Measurements from ENCODE around the gene HNRNPC.
"Not testable (repeated sequence)": the region's sequence is repeated elsewhere in the genome, so short reads cannot be mapped to it uniquely, and the experiment has no call there.

Gene HNRNPC

DNA sequence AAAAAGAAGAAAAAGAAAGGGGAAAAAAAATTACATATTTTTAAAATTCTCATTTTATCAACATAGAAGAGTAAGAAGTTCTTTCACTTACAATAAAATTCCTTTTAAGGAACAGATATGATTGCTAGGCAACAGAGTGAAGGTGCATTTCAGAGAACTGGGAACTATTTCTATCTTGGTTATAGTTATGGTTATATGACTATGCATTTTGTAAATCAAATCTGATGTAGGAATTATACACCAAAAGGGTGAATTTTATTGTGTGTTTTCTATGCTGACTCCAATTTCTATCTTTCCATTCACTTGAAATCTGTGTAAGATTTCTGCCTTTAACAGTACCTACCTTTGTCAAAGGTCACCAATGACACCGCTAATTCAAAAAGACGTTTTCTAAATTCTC lies 50.1 kb downstream of the HNRNPC start:
- no peak for DNase-seq (ENCODE audit: extremely low read depth, insufficient read length)
- Histone ChIP-seq H3K4me3 (replicated peaks; ENCODE audit: low read depth, low read length) (no peak overlapping the region), H3K36me3 (ENCODE audit: control insufficient read depth, insufficient read depth, low read length) (peaks cover 13% of the 10 kb centered on the region), H3K27me3 (replicated peaks; ENCODE audit: control insufficient read depth, insufficient read depth, low read length) (no peaks in the 10 kb centered on the region)
- no peak for TF ChIP-seq CTCF (IDR thresholded peaks at IDR 0.05; ENCODE audit: insufficient read depth, low read length, poor library complexity, severe bottlenecking)

DNA sequence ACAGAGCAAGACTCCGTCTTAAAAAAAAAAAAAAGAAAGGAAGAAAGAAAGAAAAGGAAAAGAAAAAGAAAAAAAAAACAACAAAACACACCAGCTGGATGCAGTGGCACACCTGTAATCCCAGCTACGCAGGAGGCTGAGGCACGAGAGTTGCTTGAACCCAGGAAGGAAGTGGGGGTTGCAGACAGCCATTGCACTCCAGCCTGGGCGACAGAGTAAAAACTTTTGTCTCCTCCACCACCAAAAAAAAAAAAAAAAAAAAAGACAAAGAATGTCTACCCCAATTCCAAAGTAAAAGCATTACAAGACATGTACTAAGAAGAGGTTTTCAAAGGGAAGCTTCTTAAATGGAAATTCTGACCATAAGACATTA lies 53.4 kb downstream of the HNRNPC start:
- peaks cover 14% of the 10 kb centered on the region for H3K36me3 ChIP-seq (ENCODE audit: control insufficient read depth, insufficient read depth, low read length)
- H3K27me3 ChIP-seq (replicated peaks; ENCODE audit: control insufficient read depth, insufficient read depth, low read length) = no peaks in the 10 kb centered on the region
- no peak overlapping the region for H3K4me3 ChIP-seq (replicated peaks; ENCODE audit: low read depth, low read length)
- DNase-seq (ENCODE audit: extremely low read depth, insufficient read length) = no peak
- no peak for TF ChIP-seq CTCF (IDR thresholded peaks at IDR 0.05; ENCODE audit: insufficient read depth, low read length, poor library complexity, severe bottlenecking)

DNA sequence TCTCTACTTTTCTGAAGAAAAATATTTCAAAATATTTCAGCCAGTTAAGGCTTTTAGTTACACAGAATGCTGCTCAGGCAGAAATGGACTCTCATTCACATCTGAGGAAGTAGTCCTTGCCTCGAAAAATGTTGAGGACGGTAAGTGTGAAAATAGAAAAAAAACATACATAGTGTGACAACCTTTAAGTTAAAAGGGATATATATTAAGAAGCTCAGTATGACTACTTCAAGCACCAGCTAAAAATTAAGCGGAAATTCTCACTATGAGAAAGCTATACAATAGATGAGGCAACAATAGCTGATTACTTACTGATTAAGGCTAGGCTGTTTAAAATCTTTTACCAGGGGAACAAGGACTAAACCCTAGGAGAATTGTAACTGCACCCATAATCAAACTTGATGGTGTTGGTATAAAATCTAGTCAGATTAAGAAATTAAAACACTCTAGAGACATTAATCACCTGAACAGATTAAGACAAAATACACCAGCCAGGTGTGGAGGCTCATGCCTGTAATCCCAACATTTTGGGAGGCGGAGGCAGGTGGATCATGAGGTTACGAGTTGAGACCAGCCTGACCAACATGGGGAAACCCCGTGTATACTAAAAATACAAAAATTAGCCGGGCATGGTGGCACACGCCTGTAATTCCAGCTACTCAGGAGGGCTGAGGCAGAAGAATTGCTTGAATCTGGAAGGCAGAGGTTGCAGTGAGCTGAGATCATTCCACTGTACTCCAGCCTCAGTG lies 53.9 kb downstream of the HNRNPC start:
- TF ChIP-seq CTCF (IDR thresholded peaks at IDR 0.05; ENCODE audit: insufficient read depth, low read length, poor library complexity, severe bottlenecking) = no peak
- H3K27me3 ChIP-seq (replicated peaks; ENCODE audit: control insufficient read depth, insufficient read depth, low read length) = no peaks in the 10 kb centered on the region
- no peak for DNase-seq (ENCODE audit: extremely low read depth, insufficient read length)
- peaks cover 13% of the 10 kb centered on the region for H3K36me3 ChIP-seq (ENCODE audit: control insufficient read depth, insufficient read depth, low read length)
- no peak overlapping the region for H3K4me3 ChIP-seq (replicated peaks; ENCODE audit: low read depth, low read length)

DNA sequence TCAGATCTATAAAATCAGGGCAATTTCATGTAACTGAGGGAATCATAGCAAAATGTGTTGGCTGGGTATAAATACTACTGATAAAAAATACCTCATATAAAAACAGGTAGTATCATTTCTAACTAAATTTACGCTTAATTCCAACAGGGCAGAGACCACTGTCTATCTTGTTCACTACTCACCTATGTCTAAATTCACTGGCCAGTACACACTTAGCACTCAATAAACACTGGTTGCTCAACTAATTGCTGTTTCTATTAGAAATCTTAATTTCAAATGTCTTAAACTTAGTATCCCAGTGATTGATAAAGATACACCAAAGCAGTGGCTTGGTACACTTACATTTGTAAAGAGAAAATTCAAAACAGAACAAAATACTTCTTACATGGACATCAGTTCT lies 55.6 kb downstream of the HNRNPC start:
- DNase-seq (ENCODE audit: extremely low read depth, insufficient read length) = no peak
- Histone ChIP-seq H3K4me3 (replicated peaks; ENCODE audit: low read depth, low read length) (no peak overlapping the region), H3K36me3 (ENCODE audit: control insufficient read depth, insufficient read depth, low read length) (peaks cover 11% of the 10 kb centered on the region), H3K27me3 (replicated peaks; ENCODE audit: control insufficient read depth, insufficient read depth, low read length) (no peaks in the 10 kb centered on the region)
- TF ChIP-seq CTCF (IDR thresholded peaks at IDR 0.05; ENCODE audit: insufficient read depth, low read length, poor library complexity, severe bottlenecking) = no peak

DNA sequence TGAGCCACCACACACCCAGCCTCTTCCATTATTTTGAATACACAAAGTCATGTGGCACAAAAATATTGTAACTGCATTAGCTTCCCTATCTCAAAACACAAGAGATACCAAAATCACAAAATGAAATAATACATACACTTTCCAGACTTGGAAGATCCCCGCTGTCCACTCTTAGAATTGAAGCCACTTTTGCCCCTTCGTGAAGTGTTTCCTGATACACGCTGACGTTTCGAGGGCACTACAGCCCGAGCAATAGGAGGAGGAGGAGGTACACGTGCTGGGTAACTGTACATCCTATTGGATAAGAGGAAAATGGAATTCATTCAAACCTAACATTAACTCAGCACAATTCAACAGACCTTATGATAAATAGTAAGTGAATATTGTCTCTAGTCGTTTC lies 56.4 kb downstream of the HNRNPC start:
- peaks cover 12% of the 10 kb centered on the region for H3K36me3 ChIP-seq (ENCODE audit: control insufficient read depth, insufficient read depth, low read length)
- not testable (repeated sequence) for DNase-seq (ENCODE audit: extremely low read depth, insufficient read length)

GRCh38 chr14:21211509-21211908 lies 57.7 kb downstream of the HNRNPC start:
- TF ChIP-seq CTCF (IDR thresholded peaks at IDR 0.05; ENCODE audit: insufficient read depth, low read length, poor library complexity, severe bottlenecking) = no peak
- DNase-seq (ENCODE audit: extremely low read depth, insufficient read length) = no peak

More for the DNA sequence above, 56.4 kb downstream of the HNRNPC start:
- H3K27me3 ChIP-seq (replicated peaks; ENCODE audit: control insufficient read depth, insufficient read depth, low read length); H3K4me3 ChIP-seq (replicated peaks; ENCODE audit: low read depth, low read length): not testable (repeated sequence)

More at GRCh38 chr14:21211509-21211908, 57.7 kb downstream of the HNRNPC start:
- Histone ChIP-seq H3K27me3 (replicated peaks; ENCODE audit: control insufficient read depth, insufficient read depth, low read length) (no peaks in the 10 kb centered on the region), H3K4me3 (replicated peaks; ENCODE audit: low read depth, low read length) (no peak overlapping the region), H3K36me3 (ENCODE audit: control insufficient read depth, insufficient read depth, low read length) (peaks cover 12% of the 10 kb centered on the region)
